ENCODE data around the gene LARP4B. TPM values are rescaled to one million over a fixed set of nuclear protein-coding genes. Genes with fewer than 3 reads are reported as not detected.

The LARP4B gene
- polyA plus RNA-seq, 1 of the 3 experiments (the other 2 are of a cell fraction), result 23.3 TPM

GRCh38 chr10:787933-788651 is 143.4 kb downstream of the LARP4B start:
- H3K9me2 ChIP-seq, result no peaks in the 10 kb centered on the region
- H3K4me1 ChIP-seq (ENCODE audit: control insufficient read depth in 1 of 2, insufficient read depth in 2 of 2, low read depth in 1 of 2, low read length in 1 of 2), result peaks cover 0 to 15% of the 10 kb centered on the region in 2 experiments; a peak in 1 of 4 replicates
- no peaks in the 10 kb centered on the region for H3K27me3 ChIP-seq (ENCODE audit: insufficient read depth)
- no peak for TF ChIP-seq RXRA (IDR thresholded peaks at IDR 0.05; ENCODE audit: borderline replicate concordance, low read depth)
- TF ChIP-seq EP300 (IDR thresholded peaks at IDR 0.05; ENCODE audit: borderline replicate concordance in 1 of 2, low read depth in 1 of 2, low read length in 1 of 2), result no peak
- no peak for TF ChIP-seq GATA2 (CRISPR knock-in tag; IDR thresholded peaks at IDR 0.05)
- no peak for TF ChIP-seq TCF12 (IDR thresholded peaks at IDR 0.05)
- TF ChIP-seq FOSL2 (IDR thresholded peaks at IDR 0.05; ENCODE audit: borderline replicate concordance, low read depth), result no peak
- ChIA-PET CTCF (interaction anchor here (1.0 to 3.9 kb wide), 7 partner anchors 10 to 556 kb away, joined by 4 to 54 read pairs (median 6); no protein-coding TSS in a partner anchor), POLR2A (no interaction called here)
- WGBS (ENCODE audit: low lambda C conversion rate), result 93% methylated on average over 19 of the region's 32 CpGs
- H3K36me3 ChIP-seq (replicated peaks in 1 of 2; ENCODE audit: control insufficient read depth in 1 of 2, insufficient read depth in 2 of 2, low read length in 1 of 2), result no peaks in the 10 kb centered on the region
- H3K4me2 ChIP-seq, result no peak overlapping the region
- no peak overlapping the region for H3K9ac ChIP-seq
- no peaks in the 10 kb centered on the region for H3K9me3 ChIP-seq
- no peak overlapping the region for H3K27ac ChIP-seq (ENCODE audit: low read depth in 2 of 2, low read length in 1 of 2)
- H3K79me2 ChIP-seq (ENCODE audit: insufficient read depth), result no peaks in the 10 kb centered on the region
- H4K20me1 ChIP-seq (ENCODE audit: insufficient read depth), result no peaks in the 10 kb centered on the region
- peak; percentile 21 for DNase-seq
- H3F3A ChIP-seq (replicated peaks; ENCODE audit: insufficient read depth), result no peaks in the 10 kb centered on the region
- no peak overlapping the region for H3K4me3 ChIP-seq (ENCODE audit: low read depth in 2 of 2, low read length in 1 of 2)
- no peak overlapping the region for H2AFZ ChIP-seq (ENCODE audit: low read depth)

GRCh38 chr10:786633-787474 is 144.7 kb downstream of the LARP4B start:
- WGBS (ENCODE audit: low lambda C conversion rate), result 90% methylated on average over 22 of the region's 44 CpGs
- Histone ChIP-seq H3K9me2 (no peaks in the 10 kb centered on the region), H2AFZ (ENCODE audit: low read depth) (no peak overlapping the region), H3K79me2 (ENCODE audit: insufficient read depth) (no peaks in the 10 kb centered on the region), H3K4me1 (ENCODE audit: control insufficient read depth in 1 of 2, insufficient read depth in 2 of 2, low read depth in 1 of 2, low read length in 1 of 2) (peaks cover 0 to 11% of the 10 kb centered on the region in 2 experiments; a peak in 1 of 4 replicates), H3K4me3 (ENCODE audit: low read depth in 2 of 2, low read length in 1 of 2) (no peak overlapping the region), H3K9me3 (no peaks in the 10 kb centered on the region), H3K36me3 (replicated peaks in 1 of 2; ENCODE audit: control insufficient read depth in 1 of 2, insufficient read depth in 2 of 2, low read length in 1 of 2) (no peaks in the 10 kb centered on the region), H4K20me1 (ENCODE audit: insufficient read depth) (no peaks in the 10 kb centered on the region), H3F3A (replicated peaks; ENCODE audit: insufficient read depth) (no peaks in the 10 kb centered on the region), H3K27me3 (ENCODE audit: insufficient read depth) (no peaks in the 10 kb centered on the region), H3K9ac (no peak overlapping the region), H3K4me2 (no peak overlapping the region), H3K27ac (ENCODE audit: low read depth in 2 of 2, low read length in 1 of 2) (no peak overlapping the region)
- ChIA-PET CTCF (interaction anchor here (1.0 kb wide), 1 partner anchor 711 kb away, joined by 4 read pairs; no protein-coding TSS in a partner anchor), POLR2A (no interaction called here)
- peak; percentile 20 for DNase-seq
- no peak for TF ChIP-seq JUND (IDR thresholded peaks at IDR 0.05)
- TF ChIP-seq GABPA (IDR thresholded peaks at IDR 0.05; ENCODE audit: low read depth), result no peak
- TF ChIP-seq PBX3 (IDR thresholded peaks at IDR 0.05), result no peak
- no peak for TF ChIP-seq IRF3 (IDR thresholded peaks at IDR 0.05; ENCODE audit: low read depth, low read length)
- no peak for TF ChIP-seq EZH2phosphoT487 (IDR thresholded peaks at IDR 0.05; ENCODE audit: borderline replicate concordance, low read depth)
- no peak for TF ChIP-seq TAF1 (IDR thresholded peaks at IDR 0.05; ENCODE audit: borderline replicate concordance, low read depth, low read length)
- no peak for TF ChIP-seq TCF12 (IDR thresholded peaks at IDR 0.05)
- no peak for TF ChIP-seq SIN3A (IDR thresholded peaks at IDR 0.05; ENCODE audit: borderline replicate concordance, low read depth, low read length)
- no peak for TF ChIP-seq FOSL2 (IDR thresholded peaks at IDR 0.05; ENCODE audit: borderline replicate concordance, low read depth)
- TF ChIP-seq MAX (IDR thresholded peaks at IDR 0.05; ENCODE audit: low read depth), result no peak
- no peak for TF ChIP-seq USF2 (IDR thresholded peaks at IDR 0.05; ENCODE audit: borderline replicate concordance, low read depth, low read length)
- TF ChIP-seq REST (IDR thresholded peaks at IDR 0.05; ENCODE audit: low read depth, low read length), result no peak
- no peak for TF ChIP-seq MEF2A (IDR thresholded peaks at IDR 0.05; ENCODE audit: borderline replicate concordance, low read depth)
- TF ChIP-seq FOXM1 (IDR thresholded peaks at IDR 0.05; ENCODE audit: low read depth), result no peak
- no peak for TF ChIP-seq FOXJ3 (CRISPR knock-in tag; IDR thresholded peaks at IDR 0.05)
